HepG2 (cell line): ENCODE results near the gene B3GNT9. TPM values are rescaled to one million over a fixed set of nuclear protein-coding genes. Genes with fewer than 3 reads are reported as not detected.

ENCODE experiments used
- E2F5 ChIP-seq: sonication (generic); formaldehyde crosslinking; conservative IDR thresholded peaks from 2 replicates; pipeline ENCODE4 v1.4.0; 2020; ENCODE audit warnings: missing genetic modification reagents
- JDP2 ChIP-seq: sonication (generic); formaldehyde crosslinking; IDR thresholded peaks from 2 replicates; pipeline ENCODE4 v1.8.1; 2022; ENCODE audit warnings: missing genetic modification reagents, borderline replicate concordance
- JUND ChIP-seq: sonication (generic); formaldehyde crosslinking; IDR thresholded peaks from 2 replicates; pipeline ENCODE4 v1.8.0; 2022; ENCODE audit warnings: mild to moderate bottlenecking, missing genetic modification reagents
- KLF9 ChIP-seq: IDR thresholded peaks from 2 replicates; pipeline ENCODE4 v1.6.1; 2016; ENCODE audit warnings: low read depth
- PAXIP1 ChIP-seq: sonication (generic); formaldehyde crosslinking; conservative IDR thresholded peaks from 2 replicates; pipeline ENCODE4 v1.4.0; 2020; ENCODE audit warnings: mild to moderate bottlenecking, missing genetic modification reagents, moderate library complexity
- SALL2 ChIP-seq: sonication (generic); formaldehyde crosslinking; IDR thresholded peaks from 2 replicates; pipeline ENCODE4 v1.8.1; 2023; ENCODE audit warnings: mild to moderate bottlenecking, missing genetic modification reagents, inconsistent platforms
- SNAI1 ChIP-seq: sonication (generic); formaldehyde crosslinking; IDR thresholded peaks from 2 replicates; pipeline ENCODE4 v1.5.0; 2020; ENCODE audit warnings: mild to moderate bottlenecking, missing genetic modification reagents, borderline replicate concordance
- SRY ChIP-seq: sonication (generic); formaldehyde crosslinking; IDR thresholded peaks from 2 replicates; pipeline ENCODE4 v1.8.0; 2022; ENCODE audit warnings: mild to moderate bottlenecking, missing genetic modification reagents
- SSRP1 ChIP-seq: IDR thresholded peaks from 2 replicates; pipeline ENCODE4 v1.6.1; 2016; ENCODE audit warnings: control low read depth
- TARDBP ChIP-seq: sonication (generic); formaldehyde crosslinking; IDR thresholded peaks from 2 replicates; pipeline ENCODE4 v1.8.0; 2022; ENCODE audit warnings: mild to moderate bottlenecking, missing genetic modification reagents
- TFDP1 ChIP-seq: IDR thresholded peaks from 2 replicates; pipeline ENCODE4 v1.6.1; 2016; ENCODE audit warnings: missing compliant biosample characterization, missing genetic modification reagents, borderline replicate concordance
- U2AF1 ChIP-seq: fragments of 200-400 bp; formaldehyde crosslinking; optimal IDR thresholded peaks from 2 replicates; pipeline ENCODE3; 2017; ENCODE audit warnings: mild to moderate bottlenecking, low read depth, low read length
- XRCC5 ChIP-seq: fragments of 200-400 bp; formaldehyde crosslinking; optimal IDR thresholded peaks from 2 replicates; pipeline ENCODE3; 2017; ENCODE audit warnings: mild to moderate bottlenecking, low read length
- ZBTB21 ChIP-seq: sonication (generic); formaldehyde crosslinking; IDR thresholded peaks from 2 replicates; pipeline ENCODE4 v1.4.0; 2020; ENCODE audit warnings: missing genetic modification reagents
- ZBTB34 ChIP-seq: sonication (generic); formaldehyde crosslinking; IDR thresholded peaks from 2 replicates; pipeline ENCODE4 v1.8.0; 2022; ENCODE audit warnings: mild to moderate bottlenecking, missing genetic modification reagents
- ZC3H4 ChIP-seq: sonication (generic); formaldehyde crosslinking; IDR thresholded peaks from 2 replicates; pipeline ENCODE4 v1.4.0; 2020; ENCODE audit warnings: missing genetic modification reagents, borderline replicate concordance
- ZNF24 ChIP-seq: fragments of 450-650 bp; IDR thresholded peaks from 2 replicates; pipeline ENCODE4 v1.6.1; 2017; ENCODE audit warnings: antibody characterized with exemption, mild to moderate bottlenecking
- ZNF274 ChIP-seq: sonication (generic); formaldehyde crosslinking; IDR thresholded peaks from 2 replicates; pipeline ENCODE4 v1.5.1; 2020; ENCODE audit warnings: mild to moderate bottlenecking, missing genetic modification reagents
- ZNF501 ChIP-seq: sonication (generic); formaldehyde crosslinking; IDR thresholded peaks from 2 replicates; pipeline ENCODE4 v1.5.1; 2020; ENCODE audit warnings: mild to moderate bottlenecking, moderate library complexity, missing genetic modification reagents
- ZNF547 ChIP-seq: sonication (generic); formaldehyde crosslinking; IDR thresholded peaks from 2 replicates; pipeline ENCODE4 v1.5.1; 2020; ENCODE audit warnings: mild to moderate bottlenecking, missing genetic modification reagents
- ZNF563 ChIP-seq: sonication (generic); formaldehyde crosslinking; IDR thresholded peaks from 2 replicates; pipeline ENCODE4 v1.8.0; 2022; ENCODE audit warnings: mild to moderate bottlenecking, moderate library complexity, missing genetic modification reagents
- ZNF605 ChIP-seq: sonication (generic); formaldehyde crosslinking; IDR thresholded peaks from 2 replicates; pipeline ENCODE4 v1.8.0; 2022; ENCODE audit warnings: mild to moderate bottlenecking, missing genetic modification reagents
- ZSCAN5A ChIP-seq: sonication (generic); formaldehyde crosslinking; IDR thresholded peaks from 2 replicates; pipeline ENCODE4 v1.8.0; 2022; ENCODE audit warnings: mild to moderate bottlenecking, missing genetic modification reagents, borderline replicate concordance
- polyA plus RNA-seq, 8 experiments: library from polyadenylated mRNA; depleted of rRNA in 3 of 8; stranded (reverse) in 7 of 8; unstranded in 1 of 8; fragments of >200 nt; fragmentation: Illumina TruSeq in 4 of 8; extraction: Trizol in 4 of 8; gene quantifications; 2 replicates each; pipeline versions ENCODE4 v1.2.1 to v1.2.3, GENCODE V29; 2011 to 2016; ENCODE audit warnings: low read depth in 4 of 8, missing spikeins in 1 of 8, mixed read lengths in 1 of 8; ENCODE audit not compliant: insufficient read depth in 1 of 8
- total RNA-seq, 5 experiments: library from RNA; depleted of rRNA; stranded (reverse); fragments of >200 nt; fragmentation: Illumina TruSeq; extraction: Trizol; gene quantifications; 2 replicates each; pipeline ENCODE4 v1.2.3, GENCODE V29; 2016; ENCODE audit warnings: low read depth in 1 of 5

B3GNT9 gene
- total and polyA plus RNA-seq, 2 of the 13 experiments (the other 11 are each of a cell fraction or from before 2014, with no cell fraction given), result 1.5 to 3.1 TPM

- peak; percentile 38; the same call in 1 of the 2 replicates for TF ChIP-seq PAXIP1 (CRISPR knock-in tag)
- TF ChIP-seq TARDBP (CRISPR knock-in tag), result peak; percentile 33; the same call in 1 of the 2 replicates
- no peak for TF ChIP-seq ZNF24
- TF ChIP-seq ZNF274, result no peak
- TF ChIP-seq ZNF563 (CRISPR knock-in tag), result 0 out of 2 replicates have a peak, but pooled peaks have one; percentile 35
- TF ChIP-seq E2F5 (CRISPR knock-in tag), result no peak
- TF ChIP-seq ZSCAN5A (CRISPR knock-in tag), result 0 out of 2 replicates have a peak, but pooled peaks have one; percentile 16
- TF ChIP-seq ZBTB34 (CRISPR knock-in tag), result no peak
- no peak for TF ChIP-seq TFDP1 (CRISPR knock-in tag)
- TF ChIP-seq JDP2 (CRISPR knock-in tag), result no peak
- TF ChIP-seq ZBTB21, result 0 out of 2 replicates have a peak, but pooled peaks have one; percentile 7
- TF ChIP-seq JUND (CRISPR knock-in tag), result no peak
- no peak; the same call in 1 of the 2 replicates for TF ChIP-seq KLF9 (CRISPR knock-in tag)
- TF ChIP-seq XRCC5, result peak; percentile 35
- TF ChIP-seq U2AF1, result peak; percentile 34
- TF ChIP-seq ZNF501 (CRISPR knock-in tag), result peak; percentile 64
- peak; percentile 65; the same call in 1 of the 2 replicates for TF ChIP-seq ZNF605 (CRISPR knock-in tag)
- peak; percentile 59; the same call in 1 of the 2 replicates for TF ChIP-seq ZNF547 (CRISPR knock-in tag)
- 0 out of 2 replicates have a peak, but pooled peaks have one; percentile 75 for TF ChIP-seq SNAI1 (CRISPR knock-in tag)
- peak; percentile 38; the same call in 1 of the 2 replicates for TF ChIP-seq SRY (CRISPR knock-in tag)
- no peak for TF ChIP-seq ZC3H4
- no peak for TF ChIP-seq SSRP1 (CRISPR knock-in tag)
- TF ChIP-seq SALL2, result no peak
Observed at GRCh38 chr16:67169642-67170167, 18.9 kb upstream of the B3GNT9 start (continued).
